Activated naive CD4-positive, alpha-beta T cell (primary cell): Measurements from ENCODE around the gene PRDM4.
"Not testable (repeated sequence)": the region's sequence is repeated elsewhere in the genome, so short reads cannot be mapped to it uniquely, and the experiment has no call there.

Experiments
- DNase-seq, 4 experiments: peaks; one replicate each; lab custom pipeline; 2025; lab: John Stamatoyannopoulos, UW

The PRDM4 gene

DNA sequence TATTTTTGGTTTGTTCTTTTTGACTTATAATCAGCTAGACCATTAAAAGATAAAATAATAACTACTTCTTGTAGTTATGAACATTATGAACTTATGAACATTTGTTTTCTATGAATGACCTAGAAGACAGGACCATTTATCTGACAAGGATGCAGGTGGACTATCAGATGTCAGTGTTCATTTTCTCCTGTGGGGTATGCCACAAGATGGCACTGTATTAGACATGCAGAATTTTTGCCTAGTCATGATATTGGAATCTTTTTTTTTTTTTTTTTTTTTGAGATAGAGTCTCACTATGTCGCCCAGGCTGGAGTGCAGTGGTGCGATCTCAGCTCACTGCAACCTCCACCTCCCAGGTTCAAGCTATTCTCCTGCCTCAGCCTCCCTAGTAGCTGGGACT, 65.2 kb downstream of the PRDM4 start:
- DNase-seq = not testable (repeated sequence)

DNA sequence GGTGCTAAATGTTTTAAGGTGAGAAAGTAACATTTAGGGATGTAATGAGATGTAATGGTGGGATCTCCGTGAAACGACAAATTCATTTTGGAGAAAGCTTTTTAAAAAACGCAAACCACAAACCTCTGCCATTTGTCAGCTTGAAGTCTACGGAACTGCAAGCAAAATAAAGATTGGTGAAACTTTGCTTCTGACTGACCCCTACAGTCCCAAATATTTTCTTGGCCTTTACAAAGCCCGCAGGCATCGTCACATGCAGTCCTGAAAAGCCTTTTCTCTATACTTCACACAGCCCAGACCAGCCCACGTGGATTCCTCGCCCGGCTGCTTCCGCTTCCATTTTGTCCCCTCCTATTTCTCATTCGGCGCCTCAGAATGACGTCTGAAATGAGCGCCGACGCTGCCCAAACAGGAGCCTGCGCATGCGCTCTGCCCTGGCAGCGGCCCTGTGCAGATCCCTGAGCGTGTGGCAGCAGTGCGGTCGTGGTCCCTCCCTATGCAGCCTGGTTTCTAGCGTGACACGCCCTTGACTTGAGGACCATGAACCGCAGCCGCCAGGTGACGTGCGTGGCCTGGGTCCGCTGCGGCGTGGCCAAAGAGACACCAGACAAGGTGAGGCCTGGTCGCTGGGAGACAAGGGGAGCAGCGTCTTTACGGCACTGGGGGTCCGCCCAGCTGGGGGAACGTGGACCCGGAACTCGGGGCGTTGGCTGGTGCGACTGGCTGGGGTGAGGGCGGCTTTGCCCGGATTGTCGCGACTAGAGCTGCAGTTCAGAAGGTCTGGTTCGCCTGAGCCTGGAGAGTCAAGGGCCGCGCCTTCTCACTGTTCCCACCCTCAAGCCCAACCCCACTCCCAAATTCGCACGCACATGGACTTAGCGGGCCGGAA, 75.3 kb downstream of the PRDM4 start, which contains the start of gene PWP1:
PWP1 (plus strand) TSS at position 440 of the 889 bp plus-strand sequence; CDS start at position 541, 101 bp downstream.
- peak; percentile 88 to 91 (median 90) for DNase-seq

DNA sequence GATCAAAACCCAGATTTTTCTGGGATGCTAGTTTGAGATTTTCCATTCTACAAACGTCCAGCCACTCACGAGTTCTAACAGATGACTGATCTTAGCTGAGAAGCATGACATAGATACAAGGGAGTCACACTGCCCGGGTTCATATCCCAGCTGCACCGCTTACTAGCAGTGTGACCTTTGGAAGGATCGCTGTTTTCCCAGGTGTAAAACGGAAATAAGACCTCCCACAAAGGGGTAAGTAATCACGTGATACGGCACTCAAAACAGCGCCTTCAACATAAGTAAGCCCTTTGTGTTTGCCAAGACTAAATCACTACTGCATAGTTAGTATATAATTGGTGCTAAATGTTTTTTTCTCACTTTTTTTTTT, 76.0 kb downstream of the PRDM4 start:
- no peak for DNase-seq

DNA sequence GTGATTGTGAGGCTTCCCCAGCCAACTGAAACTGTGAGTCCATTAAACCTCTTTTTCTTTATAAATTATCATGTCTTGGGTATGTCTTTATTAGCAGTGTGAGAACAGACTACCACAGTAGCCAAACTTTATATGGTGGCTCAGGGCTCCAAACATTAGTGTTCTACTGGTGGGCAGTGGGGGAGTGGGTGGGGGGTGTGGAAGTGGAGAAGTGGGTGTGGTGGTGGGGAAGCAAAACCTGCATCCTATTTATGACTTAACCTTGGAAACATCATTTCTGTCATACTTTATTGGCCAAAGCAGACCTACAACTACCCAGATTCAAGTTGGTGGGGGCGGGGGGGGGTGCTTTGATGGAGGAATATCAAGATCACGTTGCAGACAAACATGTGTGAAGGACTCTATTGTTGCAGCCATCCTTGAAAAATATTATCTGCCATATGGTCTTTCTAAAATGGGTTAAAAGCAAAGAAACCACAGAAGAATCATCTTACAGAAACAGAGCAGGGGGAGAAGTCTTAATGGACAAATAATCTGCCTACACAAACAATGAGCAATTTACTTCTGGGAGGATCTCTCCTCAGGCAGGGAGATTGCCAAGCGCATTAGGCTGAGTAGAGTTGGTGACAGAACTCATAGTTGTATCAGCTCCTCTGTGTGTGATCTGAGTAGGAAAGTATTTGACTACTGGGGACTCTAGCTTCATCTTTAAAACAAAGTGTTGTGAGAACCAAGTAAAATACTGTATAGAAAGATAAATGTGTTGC, 76.7 kb downstream of the PRDM4 start:
- DNase-seq = no peak
